Activated CD4-positive, CD25-positive, alpha-beta regulatory T cell treated with anti-CD3 and anti-CD28 coated beads, Interleukin-2, amount 50 U/mL, for 72 hours (primary cell): ENCODE measurements around the gene ITPR3.
A peak's percentile ranks its signal among the peaks of the same experiment; 100 is the strongest.

Experiments
- DNase-seq: peaks from one replicate; pipeline ENCODE4 v3.0.0; 2021

The ITPR3 gene

GRCh38 chr6:33742837-33743236, 121.7 kb downstream of the ITPR3 start:
- no peak for DNase-seq

- DNase-seq = peak; percentile 76
These were observed 123.1 kb downstream of the ITPR3 start for GRCh38 chr6:33744001-33744848.

- DNase-seq = no peak
These were observed 123.9 kb downstream of the ITPR3 start for GRCh38 chr6:33744895-33745546.

GRCh38 chr6:33745548-33745947, 124.4 kb downstream of the ITPR3 start:
- no peak for DNase-seq
